Activated CD8-positive, alpha-beta memory T cell treated with anti-CD3 and anti-CD28 coated beads for 1 hour (primary cell): ENCODE measurements around the gene NUFIP1.
"Not testable (repeated sequence)": the region's sequence is repeated elsewhere in the genome, so short reads cannot be mapped to it uniquely, and the experiment has no call there.

ENCODE experiments used
- DNase-seq, 2 donors: peaks; one replicate each; pipeline ENCODE4 v3.0.0-alpha.2; 2020; ENCODE audit warnings: low read depth in 1 of 2; ENCODE audit errors: extremely low read depth in 1 of 2

Gene NUFIP1

GRCh38 chr13:44989071-44989889 lies at the start of gene NUFIP1, which contains the start of gene GPALPP1:
Gene NUFIP1 (minus strand): TSS chr13:44989471. CDS start chr13:44989436, 35 bp downstream.
Gene GPALPP1 (plus strand): TSS chr13:44989538. CDS start chr13:44989655, 117 bp downstream.
- DNase-seq: peak; percentile 77 to 90

GRCh38 chr13:45036206-45036605 lies 46.9 kb upstream of the NUFIP1 start:
- DNase-seq: no peak

GRCh38 chr13:45034342-45034741 lies 45.1 kb upstream of the NUFIP1 start:
- no peak for DNase-seq

- DNase-seq: no peak
Measured at GRCh38 chr13:45024847-45025246, 35.6 kb upstream of the NUFIP1 start.

GRCh38 chr13:45021250-45021649 lies 32.0 kb upstream of the NUFIP1 start:
- no peak for DNase-seq

- DNase-seq: not testable (repeated sequence)
Measured at GRCh38 chr13:45019981-45020380, 30.7 kb upstream of the NUFIP1 start.

- DNase-seq: no peak
Measured at GRCh38 chr13:45016792-45017425, 27.6 kb upstream of the NUFIP1 start.

- no peak for DNase-seq
Measured at GRCh38 chr13:45015300-45015699, 26.0 kb upstream of the NUFIP1 start.

GRCh38 chr13:45011198-45011597 lies 21.9 kb upstream of the NUFIP1 start:
- no peak for DNase-seq

GRCh38 chr13:45007823-45008222 lies 18.6 kb upstream of the NUFIP1 start:
- no peak for DNase-seq

- no peak for DNase-seq
Measured at GRCh38 chr13:45007225-45007624, 18.0 kb upstream of the NUFIP1 start.

- no peak for DNase-seq
Measured at GRCh38 chr13:45004096-45004495, 14.8 kb upstream of the NUFIP1 start.

GRCh38 chr13:45003417-45003816 lies 14.1 kb upstream of the NUFIP1 start:
- no peak for DNase-seq

GRCh38 chr13:44989941-44990340 lies 670 bp upstream of the NUFIP1 start:
- no peak for DNase-seq

- DNase-seq: no peak
Measured at GRCh38 chr13:44978328-44978727, 10.9 kb downstream of the NUFIP1 start.

GRCh38 chr13:44976949-44977583 lies 12.2 kb downstream of the NUFIP1 start:
- no peak for DNase-seq

GRCh38 chr13:44976196-44976595 lies 13.1 kb downstream of the NUFIP1 start:
- DNase-seq: no peak

- no peak for DNase-seq
Measured at GRCh38 chr13:44974056-44974793, 15.0 kb downstream of the NUFIP1 start.

GRCh38 chr13:44972956-44973581 lies 16.2 kb downstream of the NUFIP1 start:
- no peak for DNase-seq
